HL-60 (cell line): ENCODE results near the gene ZNF281.

ENCODE experiments used
- DNase-seq, 2 experiments: peaks; one replicate each; pipeline ENCODE4 v3.0.0-alpha.2; 2010 to 2020; ENCODE audit warnings: low read depth in 1 of 2, low spot score in 1 of 2
- H3K27ac ChIP-seq: fragments of 250-450 bp; sonication (Bioruptor Pico); replicated peaks from 2 replicates; pipeline ENCODE4 v1.5.1; 2020; ENCODE audit warnings: mild to moderate bottlenecking, moderate library complexity
- H3K27me3 ChIP-seq: fragments of 250-450 bp; sonication (Bioruptor Pico); 2 replicates; pipeline ENCODE4 v1.5.1; 2021; ENCODE audit warnings: mild to moderate bottlenecking, moderate library complexity; ENCODE audit not compliant: insufficient read depth, poor library complexity, severe bottlenecking
- H3K4me3 ChIP-seq: replicated peaks from 2 replicates; pipeline ENCODE4 v1.5.1; 2011; ENCODE audit warnings: mild to moderate bottlenecking, control low read depth, low read length; ENCODE audit not compliant: insufficient read depth
- GABPA ChIP-seq: IDR thresholded peaks from 2 replicates; pipeline ENCODE4 v1.6.1; 2012; ENCODE audit warnings: low read depth
- POLR2AphosphoS5 ChIP-seq: IDR thresholded peaks from 2 replicates; pipeline ENCODE4 v1.6.1; 2012; ENCODE audit warnings: low read depth
- SPI1 ChIP-seq: IDR thresholded peaks from 2 replicates; pipeline ENCODE4 v1.6.1; 2012; ENCODE audit warnings: low read depth, mild to moderate bottlenecking, borderline replicate concordance
- TF ChIP-seq, protein P1 (sequence below): IDR thresholded peaks from one replicate; pipeline ENCODE4 v1.5.1; 2011; ENCODE audit warnings: low read length, control low read depth, inconsistent platforms; ENCODE audit not compliant: insufficient read depth
- TF ChIP-seq, protein P2 (sequence below): IDR thresholded peaks from 2 replicates; pipeline ENCODE4 v1.6.1; 2012; ENCODE audit warnings: low read depth; ENCODE audit not compliant: insufficient replicate concordance

Gene ZNF281

DNA sequence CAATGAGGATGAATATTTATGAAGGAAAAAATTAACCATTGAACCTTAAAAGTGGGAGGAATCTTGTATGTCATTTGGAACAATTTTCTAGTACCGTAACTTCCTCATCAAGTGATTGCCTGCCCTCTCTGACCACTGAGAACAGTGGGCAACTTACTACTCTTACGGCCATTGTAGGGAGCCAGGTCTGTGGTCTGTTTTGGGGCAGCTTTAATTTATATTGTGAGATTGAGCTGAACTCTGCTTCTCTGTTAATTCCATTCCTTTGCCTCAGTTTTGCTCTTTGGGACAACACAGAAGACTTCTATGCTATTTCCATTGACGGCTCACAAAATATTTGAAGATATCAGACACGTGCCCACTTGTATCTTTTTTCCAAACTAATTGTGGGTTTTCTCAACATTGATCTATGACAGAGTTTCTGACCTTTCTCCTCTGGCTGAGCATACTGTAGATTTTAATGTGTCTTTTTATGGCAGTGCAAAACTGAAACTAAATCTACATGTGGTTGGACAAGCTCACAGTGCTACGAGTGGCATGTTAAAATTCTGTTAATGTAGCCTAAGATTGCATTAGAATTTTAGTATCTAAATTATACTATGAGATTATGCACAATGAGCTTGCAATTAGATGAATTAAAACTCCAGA lies 27.8 kb upstream of the ZNF281 start:
- TF ChIP-seq, protein P1, sequence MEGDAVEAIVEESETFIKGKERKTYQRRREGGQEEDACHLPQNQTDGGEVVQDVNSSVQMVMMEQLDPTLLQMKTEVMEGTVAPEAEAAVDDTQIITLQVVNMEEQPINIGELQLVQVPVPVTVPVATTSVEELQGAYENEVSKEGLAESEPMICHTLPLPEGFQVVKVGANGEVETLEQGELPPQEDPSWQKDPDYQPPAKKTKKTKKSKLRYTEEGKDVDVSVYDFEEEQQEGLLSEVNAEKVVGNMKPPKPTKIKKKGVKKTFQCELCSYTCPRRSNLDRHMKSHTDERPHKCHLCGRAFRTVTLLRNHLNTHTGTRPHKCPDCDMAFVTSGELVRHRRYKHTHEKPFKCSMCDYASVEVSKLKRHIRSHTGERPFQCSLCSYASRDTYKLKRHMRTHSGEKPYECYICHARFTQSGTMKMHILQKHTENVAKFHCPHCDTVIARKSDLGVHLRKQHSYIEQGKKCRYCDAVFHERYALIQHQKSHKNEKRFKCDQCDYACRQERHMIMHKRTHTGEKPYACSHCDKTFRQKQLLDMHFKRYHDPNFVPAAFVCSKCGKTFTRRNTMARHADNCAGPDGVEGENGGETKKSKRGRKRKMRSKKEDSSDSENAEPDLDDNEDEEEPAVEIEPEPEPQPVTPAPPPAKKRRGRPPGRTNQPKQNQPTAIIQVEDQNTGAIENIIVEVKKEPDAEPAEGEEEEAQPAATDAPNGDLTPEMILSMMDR = no peak
- TF ChIP-seq, protein P2, sequence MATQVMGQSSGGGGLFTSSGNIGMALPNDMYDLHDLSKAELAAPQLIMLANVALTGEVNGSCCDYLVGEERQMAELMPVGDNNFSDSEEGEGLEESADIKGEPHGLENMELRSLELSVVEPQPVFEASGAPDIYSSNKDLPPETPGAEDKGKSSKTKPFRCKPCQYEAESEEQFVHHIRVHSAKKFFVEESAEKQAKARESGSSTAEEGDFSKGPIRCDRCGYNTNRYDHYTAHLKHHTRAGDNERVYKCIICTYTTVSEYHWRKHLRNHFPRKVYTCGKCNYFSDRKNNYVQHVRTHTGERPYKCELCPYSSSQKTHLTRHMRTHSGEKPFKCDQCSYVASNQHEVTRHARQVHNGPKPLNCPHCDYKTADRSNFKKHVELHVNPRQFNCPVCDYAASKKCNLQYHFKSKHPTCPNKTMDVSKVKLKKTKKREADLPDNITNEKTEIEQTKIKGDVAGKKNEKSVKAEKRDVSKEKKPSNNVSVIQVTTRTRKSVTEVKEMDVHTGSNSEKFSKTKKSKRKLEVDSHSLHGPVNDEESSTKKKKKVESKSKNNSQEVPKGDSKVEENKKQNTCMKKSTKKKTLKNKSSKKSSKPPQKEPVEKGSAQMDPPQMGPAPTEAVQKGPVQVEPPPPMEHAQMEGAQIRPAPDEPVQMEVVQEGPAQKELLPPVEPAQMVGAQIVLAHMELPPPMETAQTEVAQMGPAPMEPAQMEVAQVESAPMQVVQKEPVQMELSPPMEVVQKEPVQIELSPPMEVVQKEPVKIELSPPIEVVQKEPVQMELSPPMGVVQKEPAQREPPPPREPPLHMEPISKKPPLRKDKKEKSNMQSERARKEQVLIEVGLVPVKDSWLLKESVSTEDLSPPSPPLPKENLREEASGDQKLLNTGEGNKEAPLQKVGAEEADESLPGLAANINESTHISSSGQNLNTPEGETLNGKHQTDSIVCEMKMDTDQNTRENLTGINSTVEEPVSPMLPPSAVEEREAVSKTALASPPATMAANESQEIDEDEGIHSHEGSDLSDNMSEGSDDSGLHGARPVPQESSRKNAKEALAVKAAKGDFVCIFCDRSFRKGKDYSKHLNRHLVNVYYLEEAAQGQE = no peak
- no peak for TF ChIP-seq POLR2AphosphoS5
- TF ChIP-seq SPI1 = no peak
- no peak for TF ChIP-seq GABPA
- DNase-seq = no peak
- Histone ChIP-seq H3K27me3 (no peaks in the 10 kb centered on the region), H3K4me3 (no peak overlapping the region), H3K27ac (no peak overlapping the region)

DNA sequence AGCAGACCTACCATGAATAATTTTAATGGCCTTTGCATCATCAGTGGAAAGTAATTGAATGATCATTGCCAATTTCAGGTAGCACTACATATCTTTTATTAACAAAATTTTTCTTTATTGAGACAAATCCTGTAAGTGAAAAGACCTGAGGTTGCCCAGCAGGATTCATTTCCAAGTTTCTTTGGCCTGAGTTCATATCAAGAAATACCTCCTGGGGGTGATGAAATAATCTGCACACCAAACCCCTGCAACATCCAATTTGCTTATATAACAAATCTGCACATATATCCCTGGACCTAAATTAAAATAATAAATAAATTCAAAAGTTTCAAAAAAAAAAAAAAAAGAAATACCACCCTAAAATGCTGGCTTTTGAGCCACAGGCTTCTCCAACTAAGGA lies 27.3 kb upstream of the ZNF281 start:
- Histone ChIP-seq H3K4me3 (no peak overlapping the region), H3K27ac (no peak overlapping the region), H3K27me3 (no peaks in the 10 kb centered on the region)
- no peak for DNase-seq
- TF ChIP-seq GABPA (no peak), POLR2AphosphoS5 (no peak), SPI1 (no peak)
- TF ChIP-seq, protein P2 = no peak
- TF ChIP-seq, protein P1 = no peak

DNA sequence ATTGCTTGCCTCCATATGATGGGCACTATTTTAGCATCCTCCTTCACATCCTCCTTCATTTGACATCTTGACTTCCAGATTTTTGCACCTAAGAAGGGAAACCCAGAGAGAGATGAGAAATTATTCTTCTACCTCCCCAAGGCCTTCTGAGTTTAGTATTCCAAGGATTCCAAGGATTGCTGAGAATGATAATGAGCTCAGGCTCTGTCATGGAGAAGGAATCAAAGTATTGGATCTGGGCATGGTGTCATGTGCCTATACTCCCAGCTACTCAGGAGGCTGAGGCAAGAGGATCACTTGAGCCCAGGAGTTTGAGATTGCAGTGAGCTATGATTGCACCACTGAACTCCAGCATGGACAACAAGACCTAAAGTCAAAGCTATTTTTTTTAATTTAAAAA lies 26.6 kb upstream of the ZNF281 start:
- DNase-seq = no peak
- Histone ChIP-seq H3K27me3 (no peaks in the 10 kb centered on the region), H3K4me3 (no peak overlapping the region), H3K27ac (no peak overlapping the region)
- TF ChIP-seq POLR2AphosphoS5 = no peak
- TF ChIP-seq GABPA = no peak
- TF ChIP-seq, protein P1 = no peak
- TF ChIP-seq SPI1 = no peak
- TF ChIP-seq, protein P2 = no peak
